ENCODE data around the gene UNC5B. TPM values are rescaled to one million over a fixed set of nuclear protein-coding genes. Genes with fewer than 3 reads are reported as not detected.
A peak's percentile ranks its signal among the peaks of the same experiment; 100 is the strongest.

Gene UNC5B
- polyA plus RNA-seq, 1 experiment = 8.1 TPM

GRCh38 chr10:71301371-71301916 lies 89.1 kb downstream of the UNC5B start:
- Histone ChIP-seq H3K27ac (ENCODE audit: low read depth, low read length) (no peak overlapping the region), H3K27me3 (ENCODE audit: control insufficient read depth, insufficient read depth, low read length) (no peaks in the 10 kb centered on the region), H3K4me3 (ENCODE audit: low read depth, low read length) (no peak overlapping the region), H3K9me3 (ENCODE audit: control insufficient read depth, insufficient read depth, low read length) (no peaks in the 10 kb centered on the region)
- DNase-seq (ENCODE audit: low read depth, low spot score) = no peak
- CTCF ChIA-PET = interaction anchor here (1.2 kb wide), 2 partner anchors 13 to 31 kb away, joined by 3 to 4 read pairs; no protein-coding TSS in a partner anchor
- TF ChIP-seq, protein P1, sequence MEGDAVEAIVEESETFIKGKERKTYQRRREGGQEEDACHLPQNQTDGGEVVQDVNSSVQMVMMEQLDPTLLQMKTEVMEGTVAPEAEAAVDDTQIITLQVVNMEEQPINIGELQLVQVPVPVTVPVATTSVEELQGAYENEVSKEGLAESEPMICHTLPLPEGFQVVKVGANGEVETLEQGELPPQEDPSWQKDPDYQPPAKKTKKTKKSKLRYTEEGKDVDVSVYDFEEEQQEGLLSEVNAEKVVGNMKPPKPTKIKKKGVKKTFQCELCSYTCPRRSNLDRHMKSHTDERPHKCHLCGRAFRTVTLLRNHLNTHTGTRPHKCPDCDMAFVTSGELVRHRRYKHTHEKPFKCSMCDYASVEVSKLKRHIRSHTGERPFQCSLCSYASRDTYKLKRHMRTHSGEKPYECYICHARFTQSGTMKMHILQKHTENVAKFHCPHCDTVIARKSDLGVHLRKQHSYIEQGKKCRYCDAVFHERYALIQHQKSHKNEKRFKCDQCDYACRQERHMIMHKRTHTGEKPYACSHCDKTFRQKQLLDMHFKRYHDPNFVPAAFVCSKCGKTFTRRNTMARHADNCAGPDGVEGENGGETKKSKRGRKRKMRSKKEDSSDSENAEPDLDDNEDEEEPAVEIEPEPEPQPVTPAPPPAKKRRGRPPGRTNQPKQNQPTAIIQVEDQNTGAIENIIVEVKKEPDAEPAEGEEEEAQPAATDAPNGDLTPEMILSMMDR (IDR thresholded peaks at IDR 0.05; ENCODE audit: low read depth, low read length) = no peak
- POLR2A ChIA-PET = no interaction called here

GRCh38 chr10:71302451-71302850 lies 90.1 kb downstream of the UNC5B start:
- no peak for DNase-seq (ENCODE audit: low read depth, low spot score)
- TF ChIP-seq, protein P1 (IDR thresholded peaks at IDR 0.05; ENCODE audit: low read depth, low read length) = no peak
- ChIA-PET POLR2A (no interaction called here), CTCF (interaction anchor here (0.6 to 1.8 kb wide), 6 partner anchors 10 to 394 kb away, joined by 3 to 5 read pairs (median 4); no protein-coding TSS in a partner anchor)
- no peak overlapping the region for H3K4me3 ChIP-seq (ENCODE audit: low read depth, low read length)
- H3K27ac ChIP-seq (ENCODE audit: low read depth, low read length) = no peak overlapping the region
- H3K27me3 ChIP-seq (ENCODE audit: control insufficient read depth, insufficient read depth, low read length) = no peaks in the 10 kb centered on the region
- H3K9me3 ChIP-seq (ENCODE audit: control insufficient read depth, insufficient read depth, low read length) = no peaks in the 10 kb centered on the region

DNA sequence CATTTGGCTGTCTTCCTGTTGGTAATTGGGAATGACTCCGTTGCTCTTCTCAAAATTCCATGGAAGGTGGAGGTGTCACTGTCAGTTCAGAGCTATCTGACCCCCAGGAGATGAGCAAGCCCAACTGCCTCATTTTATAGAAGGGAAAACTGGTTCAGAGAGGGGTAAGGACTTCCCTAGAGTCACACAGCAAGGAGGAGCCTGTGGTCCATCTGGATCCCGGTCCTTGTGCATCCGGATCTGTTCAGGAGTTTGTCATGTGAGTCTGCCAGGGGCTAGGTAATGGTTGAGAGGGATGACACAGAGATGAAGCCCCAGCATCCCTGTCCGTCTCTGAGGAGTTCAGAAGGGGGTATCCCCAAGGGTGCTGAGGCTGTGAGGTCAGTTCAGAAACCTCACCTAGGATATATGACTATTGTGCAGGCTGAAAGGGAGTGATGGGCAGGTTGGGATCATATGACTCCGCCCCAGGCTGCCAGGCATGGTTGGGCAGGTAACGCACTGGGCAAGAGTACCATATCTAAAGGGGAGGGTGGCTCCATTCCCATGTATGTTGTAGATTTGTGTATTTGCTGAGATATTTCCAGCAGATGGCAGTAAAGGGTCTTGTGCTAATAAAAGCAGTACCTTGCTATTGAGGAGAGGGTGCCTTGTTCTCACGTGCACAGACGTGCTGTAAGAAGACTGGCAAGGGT lies 90.7 kb downstream of the UNC5B start:
- Histone ChIP-seq H3K27ac (ENCODE audit: low read depth, low read length) (no peak overlapping the region), H3K27me3 (ENCODE audit: control insufficient read depth, insufficient read depth, low read length) (no peaks in the 10 kb centered on the region), H3K9me3 (ENCODE audit: control insufficient read depth, insufficient read depth, low read length) (no peaks in the 10 kb centered on the region), H3K4me3 (ENCODE audit: low read depth, low read length) (no peak overlapping the region)
- ChIA-PET POLR2A (no interaction called here), CTCF (interaction anchor here (0.6 to 1.8 kb wide), 5 partner anchors 9 to 393 kb away, joined by 3 to 5 read pairs (median 5); no protein-coding TSS in a partner anchor)
- DNase-seq (ENCODE audit: low read depth, low spot score) = no peak
- TF ChIP-seq, protein P1 (IDR thresholded peaks at IDR 0.05; ENCODE audit: low read depth, low read length) = peak; percentile 57

DNA sequence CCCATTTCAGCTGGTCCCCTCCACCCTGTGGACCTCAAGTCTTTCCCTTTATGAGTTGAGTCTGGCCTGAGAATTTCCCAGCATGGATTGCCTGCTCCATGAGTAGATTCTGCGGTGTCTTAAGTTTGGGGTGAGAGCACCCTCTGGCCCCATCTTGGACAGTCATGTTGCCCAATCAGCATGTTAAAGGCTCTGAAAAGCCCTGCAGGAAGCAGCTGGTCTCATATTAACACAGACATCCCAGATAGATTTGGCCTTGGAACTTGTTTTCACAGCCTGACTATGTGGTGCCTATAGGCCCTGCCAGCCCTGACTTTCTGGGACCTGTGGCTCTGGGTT lies 91.2 kb downstream of the UNC5B start:
- TF ChIP-seq, protein P1 (IDR thresholded peaks at IDR 0.05; ENCODE audit: low read depth, low read length) = no peak
- DNase-seq (ENCODE audit: low read depth, low spot score) = no peak
- no peaks in the 10 kb centered on the region for H3K9me3 ChIP-seq (ENCODE audit: control insufficient read depth, insufficient read depth, low read length)
- H3K27ac ChIP-seq (ENCODE audit: low read depth, low read length) = no peak overlapping the region
- CTCF ChIA-PET = interaction anchor here (0.6 to 1.8 kb wide), 5 partner anchors 9 to 309 kb away, joined by 3 to 8 read pairs (median 5); no protein-coding TSS in a partner anchor
- POLR2A ChIA-PET = no interaction called here
- H3K27me3 ChIP-seq (ENCODE audit: control insufficient read depth, insufficient read depth, low read length) = no peaks in the 10 kb centered on the region
- H3K4me3 ChIP-seq (ENCODE audit: low read depth, low read length) = no peak overlapping the region

GRCh38 chr10:71304914-71305313 lies 92.5 kb downstream of the UNC5B start:
- 0 out of 2 replicates have a peak, but pooled peaks cover under 1% of the 10 kb centered on the region for H3K9me3 ChIP-seq (ENCODE audit: control insufficient read depth, insufficient read depth, low read length)
- ChIA-PET CTCF (interaction anchor here (1.2 to 1.8 kb wide), 2 partner anchors 12 to 265 kb away, joined by 4 to 8 read pairs; no protein-coding TSS in a partner anchor), POLR2A (no interaction called here)
- DNase-seq (ENCODE audit: low read depth, low spot score) = no peak
- H3K27me3 ChIP-seq (ENCODE audit: control insufficient read depth, insufficient read depth, low read length) = no peaks in the 10 kb centered on the region
- no peak overlapping the region for H3K27ac ChIP-seq (ENCODE audit: low read depth, low read length)
- TF ChIP-seq, protein P1 (IDR thresholded peaks at IDR 0.05; ENCODE audit: low read depth, low read length) = no peak
- H3K4me3 ChIP-seq (ENCODE audit: low read depth, low read length) = no peak overlapping the region
